Measurements from ENCODE around the gene KANSL1. TPM values are rescaled to one million over a fixed set of nuclear protein-coding genes. Genes with fewer than 3 reads are reported as not detected.

KANSL1 gene
- total and polyA plus RNA-seq, 2 of the 4 experiments (the other 2 are of a cell fraction), result 19.1 to 49.6 TPM

GRCh38 chr17:46026166-46027047 is 166.8 kb downstream of the KANSL1 start (continued):
- TF ChIP-seq FOS (IDR thresholded peaks at IDR 0.05; ENCODE audit: low read depth, low read length), result no peak

DNA sequence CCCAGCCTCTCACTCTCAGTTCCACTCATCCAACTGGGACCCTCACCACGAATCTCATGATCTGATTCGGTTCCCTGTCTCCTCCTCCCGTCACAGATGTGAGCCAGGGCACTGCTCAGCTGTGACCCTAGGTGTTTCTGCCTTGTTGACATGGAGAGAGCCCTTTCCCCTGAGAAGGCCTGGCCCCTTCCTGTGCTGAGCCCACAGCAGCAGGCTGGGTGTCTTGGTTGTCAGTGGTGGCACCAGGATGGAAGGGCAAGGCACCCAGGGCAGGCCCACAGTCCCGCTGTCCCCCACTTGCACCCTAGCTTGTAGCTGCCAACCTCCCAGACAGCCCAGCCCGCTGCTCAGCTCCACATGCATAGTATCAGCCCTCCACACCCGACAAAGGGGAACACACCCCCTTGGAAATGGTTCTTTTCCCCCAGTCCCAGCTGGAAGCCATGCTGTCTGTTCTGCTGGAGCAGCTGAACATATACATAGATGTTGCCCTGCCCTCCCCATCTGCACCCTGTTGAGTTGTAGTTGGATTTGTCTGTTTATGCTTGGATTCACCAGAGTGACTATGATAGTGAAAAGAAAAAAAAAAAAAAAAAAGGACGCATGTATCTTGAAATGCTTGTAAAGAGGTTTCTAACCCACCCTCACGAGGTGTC is 167.6 kb downstream of the KANSL1 start:
- Histone ChIP-seq H2AK5ac (ENCODE audit: low read depth, low read length) (no peak overlapping the region), H3K27ac (ENCODE audit: insufficient read depth, low read length) (no peak overlapping the region), H3K18ac (ENCODE audit: low read depth, low read length) (no peak overlapping the region), H4K5ac (ENCODE audit: low read depth, low read length) (no peak overlapping the region), H3K23ac (ENCODE audit: low read depth, low read length) (no peak overlapping the region), H2BK20ac (ENCODE audit: low read depth, low read length) (no peak overlapping the region), H3K27me3 (ENCODE audit: control insufficient read depth, insufficient read depth, low read length) (no peaks in the 10 kb centered on the region), H2BK15ac (ENCODE audit: low read depth, low read length) (no peak overlapping the region), H3K9me1 (ENCODE audit: insufficient read depth, low read length) (peaks cover 10% of the 10 kb centered on the region), H3K4ac (ENCODE audit: low read depth, low read length) (no peak overlapping the region), H4K20me1 (ENCODE audit: insufficient read depth, low read length) (peaks cover 8% of the 10 kb centered on the region), H2AFZ (replicated peaks; ENCODE audit: low read length, poor library complexity) (no peak overlapping the region), H3K36me3 (ENCODE audit: control insufficient read depth, insufficient read depth, low read length) (peaks cover 30% of the 10 kb centered on the region), H3K14ac (replicated peaks; ENCODE audit: low read depth, low read length) (no peak overlapping the region), H4K8ac (ENCODE audit: low read depth in 2 of 2, low read length in 2 of 2) (no peak overlapping the region), H3K56ac (ENCODE audit: extremely low read depth, insufficient read depth, low read length) (no peak overlapping the region), H2BK120ac (ENCODE audit: low read depth, low read length) (no peak overlapping the region), H2AK9ac (replicated peaks; ENCODE audit: low read depth, low read length, poor library complexity) (no peak overlapping the region), H3K4me3 (ENCODE audit: insufficient read depth, low read depth, low read length) (no peak overlapping the region), H3K9me3 (ENCODE audit: control insufficient read depth, insufficient read depth, low read length) (no peaks in the 10 kb centered on the region), H3K4me2 (ENCODE audit: low read depth, low read length) (no peak overlapping the region), H3K9ac (ENCODE audit: low read depth, low read length) (no peak overlapping the region), H4K91ac (ENCODE audit: insufficient read depth, low read depth, low read length) (no peak overlapping the region), H3K79me1 (ENCODE audit: low read depth in 1 of 2, low read length in 2 of 2) (peaks cover 0 to 24% of the 10 kb centered on the region in 2 experiments; a peak in 2 of 4 replicates), H3K4me1 (ENCODE audit: control insufficient read depth, insufficient read depth, low read length) (no peaks in the 10 kb centered on the region), H2BK5ac (ENCODE audit: low read depth, low read length, poor library complexity, severe bottlenecking) (no peak overlapping the region)
- DNase-seq, result no peak
- WGBS, 2 experiments (ENCODE audit: extremely low coverage in 2 of 2, insufficient read length in 1 of 2), result no CpG with 5 or more reads among the region's 8 CpGs
- in situ Hi-C loops (cut with MboI; ENCODE audit: low sequenced_read_pairs) (no loop called here), dilution Hi-C loops (cut with HindIII; ENCODE audit: low sequenced_read_pairs, unreplicated experiment) (no loop called here), intact Hi-C loops (cut with micrococcal nuclease) (no loop called here)
- POLR2A ChIA-PET (ENCODE audit: unreplicated experiment), result no interaction called here
- CTCF ChIA-PET, result interaction anchor here (0.6 kb wide), 1 partner anchor 792 kb away, joined by 3 read pairs; no protein-coding TSS in a partner anchor
- ATAC-seq (ENCODE audit: low read depth), result no peak
- BruUV-seq (replicated peaks), result no TSS peak
- TF ChIP-seq BHLHE40 (IDR thresholded peaks at IDR 0.05; ENCODE audit: low read depth, low read length) (no peak), NFE2L2 (IDR thresholded peaks at IDR 0.05; ENCODE audit: low read depth, low read length) (no peak), SMC3 (IDR thresholded peaks at IDR 0.05; ENCODE audit: low read depth, low read length) (no peak), CHD1 (IDR thresholded peaks at IDR 0.05; ENCODE audit: low read depth, low read length) (no peak), FOS (IDR thresholded peaks at IDR 0.05; ENCODE audit: low read depth, low read length) (no peak), MXI1 (IDR thresholded peaks at IDR 0.05; ENCODE audit: borderline replicate concordance, low read depth, low read length) (no peak), RCOR1 (IDR thresholded peaks at IDR 0.05; ENCODE audit: insufficient replicate concordance, low read length) (no peak), RAD21 (IDR thresholded peaks at IDR 0.05; ENCODE audit: low read length) (no peak)
- TF ChIP-seq, protein P1, sequence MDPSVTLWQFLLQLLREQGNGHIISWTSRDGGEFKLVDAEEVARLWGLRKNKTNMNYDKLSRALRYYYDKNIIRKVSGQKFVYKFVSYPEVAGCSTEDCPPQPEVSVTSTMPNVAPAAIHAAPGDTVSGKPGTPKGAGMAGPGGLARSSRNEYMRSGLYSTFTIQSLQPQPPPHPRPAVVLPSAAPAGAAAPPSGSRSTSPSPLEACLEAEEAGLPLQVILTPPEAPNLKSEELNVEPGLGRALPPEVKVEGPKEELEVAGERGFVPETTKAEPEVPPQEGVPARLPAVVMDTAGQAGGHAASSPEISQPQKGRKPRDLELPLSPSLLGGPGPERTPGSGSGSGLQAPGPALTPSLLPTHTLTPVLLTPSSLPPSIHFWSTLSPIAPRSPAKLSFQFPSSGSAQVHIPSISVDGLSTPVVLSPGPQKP (IDR thresholded peaks at IDR 0.05; ENCODE audit: borderline replicate concordance, low read depth, low read length), result no peak
- TF ChIP-seq, protein P2, sequence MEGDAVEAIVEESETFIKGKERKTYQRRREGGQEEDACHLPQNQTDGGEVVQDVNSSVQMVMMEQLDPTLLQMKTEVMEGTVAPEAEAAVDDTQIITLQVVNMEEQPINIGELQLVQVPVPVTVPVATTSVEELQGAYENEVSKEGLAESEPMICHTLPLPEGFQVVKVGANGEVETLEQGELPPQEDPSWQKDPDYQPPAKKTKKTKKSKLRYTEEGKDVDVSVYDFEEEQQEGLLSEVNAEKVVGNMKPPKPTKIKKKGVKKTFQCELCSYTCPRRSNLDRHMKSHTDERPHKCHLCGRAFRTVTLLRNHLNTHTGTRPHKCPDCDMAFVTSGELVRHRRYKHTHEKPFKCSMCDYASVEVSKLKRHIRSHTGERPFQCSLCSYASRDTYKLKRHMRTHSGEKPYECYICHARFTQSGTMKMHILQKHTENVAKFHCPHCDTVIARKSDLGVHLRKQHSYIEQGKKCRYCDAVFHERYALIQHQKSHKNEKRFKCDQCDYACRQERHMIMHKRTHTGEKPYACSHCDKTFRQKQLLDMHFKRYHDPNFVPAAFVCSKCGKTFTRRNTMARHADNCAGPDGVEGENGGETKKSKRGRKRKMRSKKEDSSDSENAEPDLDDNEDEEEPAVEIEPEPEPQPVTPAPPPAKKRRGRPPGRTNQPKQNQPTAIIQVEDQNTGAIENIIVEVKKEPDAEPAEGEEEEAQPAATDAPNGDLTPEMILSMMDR (conservative IDR thresholded peaks at IDR 0.05; ENCODE audit: low read depth, low read length), result no peak

Data from IMR-90 (cell line).